ENCODE data around the gene NARF.

Gene NARF

GRCh38 chr17:82433560-82434215 lies 24.9 kb upstream of the NARF start:
- no peak for DNase-seq (ENCODE audit: low spot score)

- DNase-seq (ENCODE audit: low spot score) = peak; percentile 27
These were observed 24.4 kb upstream of the NARF start for GRCh38 chr17:82434216-82434565.

GRCh38 chr17:82435103-82435502 lies 23.4 kb upstream of the NARF start:
- DNase-seq (ENCODE audit: low spot score) = no peak

GRCh38 chr17:82435601-82436583 lies 22.6 kb upstream of the NARF start:
- DNase-seq (ENCODE audit: low spot score) = no peak

- DNase-seq (ENCODE audit: low spot score) = no peak
These were observed 21.8 kb upstream of the NARF start for GRCh38 chr17:82436601-82437324.

- DNase-seq (ENCODE audit: low spot score) = no peak
These were observed 21.2 kb upstream of the NARF start for GRCh38 chr17:82437325-82437668.

DNA sequence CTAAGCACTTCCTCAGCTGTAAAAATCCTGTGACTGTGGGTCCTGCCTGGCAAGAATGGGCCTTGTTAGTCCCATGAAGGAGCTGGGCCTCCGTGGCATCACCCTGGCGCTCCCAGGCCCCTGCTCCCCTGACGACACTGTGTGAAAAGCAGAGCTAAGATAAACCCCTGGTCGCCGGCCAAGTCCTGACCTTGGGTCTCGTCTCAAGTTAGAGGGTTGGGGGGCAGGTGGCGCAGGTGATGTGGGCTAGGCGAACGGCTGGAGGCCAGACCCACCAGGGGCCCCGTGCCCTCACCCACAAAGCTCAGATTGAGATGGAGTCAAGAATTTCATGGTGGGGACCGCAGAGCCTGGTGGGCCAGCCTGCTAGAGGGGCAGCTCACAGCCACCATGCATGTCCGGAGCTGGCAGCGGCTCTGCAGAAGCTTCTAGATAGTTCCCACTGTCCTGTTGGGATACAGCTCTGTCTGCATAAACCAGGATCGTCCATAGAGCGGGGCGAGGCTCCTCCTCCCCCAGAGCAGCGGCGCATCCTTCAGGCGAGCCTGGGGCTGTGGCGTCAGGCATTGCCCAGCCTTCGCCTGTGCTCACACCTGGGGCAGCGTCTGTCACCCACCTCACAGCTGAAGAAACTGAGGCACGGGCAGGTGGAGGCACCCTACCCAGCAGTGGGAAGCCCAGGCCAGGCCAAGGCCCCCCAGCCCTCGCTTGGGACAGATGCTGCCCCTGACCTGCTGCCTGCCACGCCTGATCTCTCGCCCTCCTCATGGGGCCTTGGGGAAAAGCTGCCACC lies 19.9 kb upstream of the NARF start:
- no peak for DNase-seq (ENCODE audit: low spot score)

DNA sequence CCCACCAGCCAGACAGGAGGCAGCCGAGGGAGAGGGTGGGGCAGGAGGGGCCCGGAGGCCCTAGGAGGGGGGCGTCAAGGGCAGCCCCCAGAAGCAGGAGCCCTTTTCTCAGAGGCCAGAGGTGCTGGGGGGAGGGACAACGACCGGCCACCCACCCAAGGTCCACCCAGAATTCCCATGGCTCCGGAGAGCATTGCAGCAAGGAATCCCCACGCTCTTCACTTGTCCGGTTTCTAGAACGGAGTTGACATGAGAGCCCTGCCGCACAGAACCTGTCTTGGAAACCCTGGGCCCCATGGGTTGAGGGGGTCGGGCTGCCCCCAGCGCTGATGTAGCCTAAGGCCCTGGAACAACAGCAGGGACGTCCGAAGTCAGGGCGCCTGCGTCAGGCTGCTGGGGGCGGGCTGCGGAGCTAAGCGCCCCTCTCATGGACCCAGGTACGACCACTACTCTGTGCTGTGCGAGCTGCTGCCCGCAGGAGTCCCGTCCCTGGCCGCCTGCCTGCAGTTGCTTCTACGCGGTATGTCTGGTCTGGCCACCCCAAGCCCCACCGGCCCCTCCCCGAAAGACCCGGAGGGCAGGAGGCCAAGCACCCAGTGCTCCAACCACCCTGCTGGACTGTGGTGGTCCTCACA lies 19.2 kb upstream of the NARF start:
- no peak for DNase-seq (ENCODE audit: low spot score)

DNA sequence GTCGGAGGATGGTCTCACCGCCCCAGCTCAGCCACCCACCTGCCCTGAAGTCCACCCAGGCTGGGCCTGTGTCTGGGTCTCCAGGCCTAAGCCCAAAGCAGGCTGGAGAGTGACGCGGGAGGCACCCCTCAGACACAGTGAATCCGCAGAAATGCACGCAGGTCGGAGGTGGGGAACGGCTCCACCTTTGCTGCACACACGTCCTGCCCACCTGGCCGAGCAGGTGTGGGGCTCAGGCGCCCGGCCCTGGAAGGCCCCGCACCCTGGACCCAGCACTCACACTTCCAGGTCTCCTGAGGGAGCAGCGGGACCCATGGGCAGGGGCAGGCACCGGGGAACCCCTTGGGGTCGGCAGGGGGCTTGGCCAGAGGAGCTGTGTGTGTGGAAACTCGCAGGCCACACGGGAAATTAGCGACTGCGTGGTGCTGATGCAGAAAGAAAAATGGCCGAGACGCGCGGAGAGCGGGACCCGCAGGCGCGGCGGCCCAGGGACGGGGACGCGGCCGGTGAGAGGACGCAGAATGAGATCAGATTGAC lies 18.6 kb upstream of the NARF start:
- DNase-seq (ENCODE audit: low spot score) = no peak

DNA sequence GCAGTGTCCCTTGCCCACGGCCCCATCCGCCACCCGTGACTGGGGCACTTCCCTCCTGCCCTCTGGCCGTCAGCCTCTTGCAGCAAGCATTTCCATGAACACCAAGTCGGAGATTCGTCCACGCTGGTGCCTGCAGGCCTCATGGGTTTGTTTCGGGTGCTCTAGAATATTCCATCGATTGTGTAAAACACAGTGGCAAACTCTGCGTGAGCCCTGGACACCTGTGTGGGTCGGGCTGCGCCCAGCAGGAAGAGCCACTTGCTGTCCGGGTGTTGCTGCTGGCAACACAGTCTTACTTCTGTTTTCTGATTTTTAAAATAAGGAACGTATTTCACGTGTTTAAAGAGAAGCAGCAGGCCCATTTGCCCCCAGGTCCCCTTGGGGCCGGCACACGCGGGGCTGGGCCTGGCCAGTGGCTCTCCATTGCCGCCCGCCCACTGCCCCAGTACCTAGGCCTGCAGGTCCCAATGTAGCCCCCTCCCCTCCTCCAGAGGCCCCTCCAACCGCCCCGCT lies 18.0 kb upstream of the NARF start:
- DNase-seq (ENCODE audit: low spot score) = no peak

DNA sequence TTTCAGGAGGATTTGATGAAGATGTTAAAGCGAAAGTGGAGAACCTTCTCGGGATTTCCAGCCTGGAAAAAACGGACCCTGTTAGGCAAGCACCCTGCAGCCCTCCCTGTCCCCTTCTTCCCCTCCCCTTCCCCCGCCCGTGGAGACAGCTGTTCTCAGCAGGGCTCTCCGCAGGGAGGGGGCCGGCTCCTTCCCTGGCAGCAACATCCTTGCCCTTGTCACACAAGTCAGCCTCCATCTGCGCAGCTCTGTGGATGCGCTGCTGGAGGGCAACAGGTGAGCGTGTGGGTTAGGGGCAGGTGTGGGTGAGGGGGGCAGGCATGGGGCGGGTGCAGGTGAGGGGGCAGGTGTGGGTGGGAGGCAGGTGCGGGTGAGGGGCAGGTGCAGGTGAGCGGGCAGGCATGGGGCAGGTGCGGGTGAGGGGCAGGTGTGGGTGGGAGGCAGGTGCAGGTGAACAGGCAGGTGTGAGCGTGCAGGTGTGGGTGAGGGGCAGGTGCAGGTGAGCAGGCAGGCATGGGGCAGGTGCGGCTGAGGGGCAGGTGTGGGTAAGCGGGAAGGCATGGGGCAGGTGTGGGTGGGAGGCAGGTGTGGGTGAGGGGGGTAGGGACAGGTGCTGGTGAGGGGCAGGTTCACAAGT lies 17.4 kb upstream of the NARF start:
- DNase-seq (ENCODE audit: low spot score) = no peak

GRCh38 chr17:82441691-82442487 lies 16.7 kb upstream of the NARF start:
- DNase-seq (ENCODE audit: low spot score) = no peak

DNA sequence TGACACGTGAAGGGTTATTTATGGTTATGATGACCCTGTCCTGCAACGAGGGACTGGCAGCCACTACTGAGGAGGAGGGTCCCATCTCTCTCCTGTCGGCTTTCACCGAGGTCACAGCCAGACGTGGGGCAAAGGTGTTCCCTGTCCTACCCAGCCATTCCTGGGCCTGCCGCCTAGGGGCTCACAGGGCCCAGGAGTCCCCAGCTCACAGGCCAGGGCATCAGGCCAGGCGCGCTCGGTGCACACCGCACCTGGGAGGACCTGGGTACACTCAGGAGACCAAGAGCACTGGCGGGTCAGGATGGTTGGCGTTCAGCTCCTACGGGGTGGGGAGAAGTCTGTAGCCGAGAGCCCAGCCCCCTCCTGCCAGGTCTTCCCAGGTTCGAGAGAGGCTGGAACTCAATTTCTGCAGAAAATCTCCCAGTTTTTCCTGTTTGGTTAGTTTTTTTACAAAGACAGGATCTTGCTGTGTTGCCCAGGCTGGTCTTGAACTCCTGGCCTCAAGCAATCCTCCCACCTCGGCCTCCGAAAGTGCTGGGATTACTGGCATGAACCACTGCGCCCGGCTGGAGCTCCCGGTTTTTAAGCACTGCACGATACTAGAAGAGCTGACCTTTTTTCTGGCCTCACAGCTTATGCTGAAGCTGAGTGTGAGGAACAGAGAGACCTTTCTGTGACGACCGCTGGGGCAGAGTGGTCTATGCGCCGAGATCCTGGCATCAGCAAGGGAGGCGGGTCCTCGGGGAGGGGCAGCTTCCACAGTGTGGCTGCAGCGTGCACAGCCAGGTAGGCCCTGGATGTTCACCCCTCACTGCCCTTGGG lies 15.7 kb upstream of the NARF start:
- DNase-seq (ENCODE audit: low spot score) = no peak

DNA sequence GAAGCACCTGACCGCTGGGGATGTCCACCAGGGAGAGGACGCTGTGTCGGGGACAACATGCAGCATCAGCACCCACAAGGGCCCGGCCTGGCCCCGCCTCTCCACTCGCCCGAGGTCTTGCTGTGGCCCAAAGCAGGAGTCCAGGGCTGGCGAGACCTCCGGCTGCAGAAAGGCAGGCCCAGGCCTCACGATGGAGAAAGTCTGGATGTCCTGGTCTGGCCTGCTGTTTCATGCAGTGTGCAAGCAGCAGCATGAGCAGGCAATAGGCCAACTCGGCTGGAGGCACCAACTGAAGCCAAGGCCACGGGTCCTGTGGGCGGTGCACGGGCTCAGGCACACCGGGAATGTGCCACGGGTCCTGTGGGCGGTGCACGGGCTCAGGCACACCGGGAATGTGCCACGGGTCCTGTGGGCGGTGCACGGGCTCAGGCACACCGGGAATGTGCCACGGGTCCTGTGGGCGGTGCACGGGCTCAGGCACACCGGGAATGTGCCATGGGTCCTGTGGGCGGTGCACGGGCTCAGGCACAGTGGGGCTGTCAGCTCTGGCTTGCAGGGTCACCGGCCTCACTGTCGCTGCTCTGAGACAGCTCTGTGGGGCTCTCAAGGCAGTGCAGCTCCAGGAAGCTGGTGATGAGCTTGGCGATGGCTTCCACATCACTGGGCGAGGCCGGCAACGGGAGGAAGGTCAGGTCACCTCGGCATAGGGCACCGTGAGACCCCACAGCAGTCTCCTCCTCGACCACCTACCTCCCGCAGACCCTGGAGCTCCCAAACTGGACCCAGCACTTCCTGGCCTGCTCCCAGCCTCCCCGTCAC lies 14.9 kb upstream of the NARF start:
- no peak for DNase-seq (ENCODE audit: low spot score)

DNA sequence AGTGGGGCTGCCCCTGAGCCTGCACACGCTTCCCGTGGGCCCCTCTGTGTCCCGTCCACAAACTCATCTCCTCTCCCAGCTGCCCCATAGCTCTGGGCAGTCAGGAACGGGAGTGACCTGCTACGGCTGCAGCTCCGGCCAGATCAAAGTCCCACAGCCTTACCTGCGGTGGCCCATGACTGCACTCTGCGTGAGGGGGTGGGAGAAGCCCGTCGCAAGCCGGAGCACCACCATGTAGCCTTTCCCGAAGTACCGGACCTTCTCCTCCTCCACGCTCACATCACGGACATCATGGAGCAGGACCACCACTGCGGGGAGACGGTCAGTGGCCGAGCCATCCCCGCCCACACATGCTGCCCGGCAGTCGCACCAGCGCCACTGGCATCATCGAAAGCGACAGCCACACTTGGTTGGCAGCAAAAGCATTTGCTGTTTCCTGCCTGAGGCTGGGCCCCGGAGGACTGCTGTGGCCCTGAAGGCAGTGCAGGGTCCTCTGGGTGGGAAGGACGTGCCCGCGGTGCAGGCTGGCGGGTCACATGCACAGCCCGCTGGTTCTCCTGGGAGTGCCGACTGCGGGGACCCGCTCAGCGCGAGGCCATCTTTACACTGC lies 14.2 kb upstream of the NARF start:
- no peak for DNase-seq (ENCODE audit: low spot score)

DNA sequence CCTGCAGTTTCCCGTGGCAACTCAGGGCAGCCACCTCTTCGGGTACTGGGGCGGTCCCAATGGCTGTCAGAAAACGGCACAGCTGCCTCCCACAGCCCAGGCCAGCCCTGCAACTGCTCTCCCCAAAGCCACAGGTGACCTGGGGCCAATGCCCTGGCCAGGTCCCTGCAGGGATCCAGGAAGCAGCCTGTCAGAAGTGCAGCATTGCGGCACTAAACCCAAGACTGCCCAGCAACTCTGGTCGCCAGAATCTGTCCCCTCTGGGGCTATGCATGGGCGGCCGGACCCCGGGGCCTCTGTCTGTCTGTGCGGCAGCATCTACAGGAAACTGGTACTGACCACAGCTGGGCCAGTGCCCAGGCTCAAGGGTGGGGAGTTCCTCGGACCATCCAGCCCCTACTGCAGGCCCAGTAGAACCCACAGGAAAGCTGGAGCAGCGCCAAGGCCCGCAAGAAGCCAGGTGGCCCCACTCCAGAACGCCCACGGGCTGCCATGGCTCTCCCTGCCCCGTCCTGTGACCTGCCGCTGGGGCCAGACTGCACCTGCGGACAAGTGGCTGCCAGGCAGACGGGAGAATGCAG lies 13.5 kb upstream of the NARF start:
- no peak for DNase-seq (ENCODE audit: low spot score)

DNA sequence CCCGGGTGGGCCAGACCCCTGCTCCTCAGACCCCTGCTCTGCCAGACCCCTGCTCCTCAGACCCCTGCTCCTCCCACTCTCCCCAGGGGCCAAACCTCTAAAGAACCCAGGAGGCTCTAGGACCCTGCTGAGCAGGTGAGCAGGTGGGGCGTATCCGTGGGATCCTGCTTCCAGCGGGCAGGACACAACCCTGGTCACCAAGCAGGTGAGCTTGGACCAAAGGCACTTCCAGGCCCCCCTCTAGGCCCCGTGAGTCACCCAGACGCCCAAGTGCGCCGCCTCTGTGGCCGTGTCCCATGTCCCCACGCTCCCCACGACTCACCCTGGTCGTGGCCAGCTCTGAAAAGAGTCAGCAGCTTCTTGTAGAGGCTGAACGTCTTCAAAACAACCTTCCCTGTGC lies 13.0 kb upstream of the NARF start:
- DNase-seq (ENCODE audit: low spot score) = no peak

Measured in CD4-positive, alpha-beta T cell treated with Interleukin-6 at 100 ng/mL for 8 hours (primary cell).